ENCODE results near the gene ZNF281. TPM values are rescaled to one million over a fixed set of nuclear protein-coding genes. Genes with fewer than 3 reads are reported as not detected.
"Not testable (repeated sequence)": the region's sequence is repeated elsewhere in the genome, so short reads cannot be mapped to it uniquely, and the experiment has no call there.

ZNF281 gene
- total RNA-seq, 4 donors from 2014 or later = 12.1 to 13.4 (median 13.2) TPM

GRCh38 chr1:200364091-200364759, 45.6 kb downstream of the ZNF281 start:
- TF ChIP-seq POLR2AphosphoS5 (IDR thresholded peaks at IDR 0.05) (no peak), POLR2A (IDR thresholded peaks at IDR 0.05) (no peak), CTCF (IDR thresholded peaks at IDR 0.05) (no peak), EP300 (IDR thresholded peaks at IDR 0.05) (no peak)
- WGBS, 2 donors (ENCODE audit: low coverage in 1 of 2) = 69 to 71% methylated on average over 2 of the region's 2 CpGs
- no peak overlapping the region for H3K27ac ChIP-seq
- no peak for ATAC-seq
- peaks cover 0 to 8% (median 0%) of the 10 kb centered on the region in 3 donors for H3K4me1 ChIP-seq
- H3K36me3 ChIP-seq = no peaks in the 10 kb centered on the region
- no peaks in the 10 kb centered on the region for H3K9me3 ChIP-seq
- no peaks in the 10 kb centered on the region for H3K27me3 ChIP-seq
- no peak overlapping the region for H3K4me3 ChIP-seq

- Histone ChIP-seq H3K27ac (no peak overlapping the region), H3K36me3 (no peaks in the 10 kb centered on the region), H3K4me1 (peaks cover 0 to 8% (median 0%) of the 10 kb centered on the region in 3 donors), H3K9me3 (no peaks in the 10 kb centered on the region), H3K27me3 (no peaks in the 10 kb centered on the region), H3K4me3 (no peak overlapping the region)
- TF ChIP-seq POLR2A (IDR thresholded peaks at IDR 0.05) (no peak), POLR2AphosphoS5 (IDR thresholded peaks at IDR 0.05) (no peak), EP300 (IDR thresholded peaks at IDR 0.05) (no peak), CTCF (IDR thresholded peaks at IDR 0.05) (no peak)
- no peak for ATAC-seq
- 58 to 60% methylated on average over 3 to 4 of the region's 5 CpGs for WGBS, 2 donors (ENCODE audit: low coverage in 1 of 2)
These were observed 46.4 kb downstream of the ZNF281 start for GRCh38 chr1:200363264-200363933.

- TF ChIP-seq CTCF (IDR thresholded peaks at IDR 0.05) (no peak), POLR2AphosphoS5 (IDR thresholded peaks at IDR 0.05) (no peak), EP300 (IDR thresholded peaks at IDR 0.05) (no peak), POLR2A (IDR thresholded peaks at IDR 0.05) (no peak)
- ATAC-seq = no peak
- H3K4me1 ChIP-seq = peaks cover 0 to 8% (median 0%) of the 10 kb centered on the region in 3 donors
- H3K27ac ChIP-seq = no peak overlapping the region
- H3K4me3 ChIP-seq = no peak overlapping the region
- no peaks in the 10 kb centered on the region for H3K27me3 ChIP-seq
- no peaks in the 10 kb centered on the region for H3K36me3 ChIP-seq
- H3K9me3 ChIP-seq = no peaks in the 10 kb centered on the region
- 83% methylated on average over 2 of the region's 2 CpGs; no CpG with 5 or more reads in 1 of the 2 donors for WGBS, 2 donors (ENCODE audit: low coverage in 1 of 2)
These were observed 47.4 kb downstream of the ZNF281 start for GRCh38 chr1:200362421-200362820.

GRCh38 chr1:200359610-200360163, 50.1 kb downstream of the ZNF281 start:
- 55 to 58% methylated on average over 1 to 2 of the region's 3 CpGs for WGBS, 2 donors (ENCODE audit: low coverage in 1 of 2)
- no peaks in the 10 kb centered on the region for H3K36me3 ChIP-seq
- TF ChIP-seq POLR2A (IDR thresholded peaks at IDR 0.05) = no peak

GRCh38 chr1:200357925-200358324, 51.9 kb downstream of the ZNF281 start:
- WGBS, 2 donors (ENCODE audit: low coverage in 1 of 2) = 77 to 90% methylated on average over 2 to 5 of the region's 6 CpGs
- not testable (repeated sequence) for H3K27ac ChIP-seq, H3K36me3 ChIP-seq, H3K4me3 ChIP-seq, H3K9me3 ChIP-seq, H3K4me1 ChIP-seq, H3K27me3 ChIP-seq, ATAC-seq

More at GRCh38 chr1:200359610-200360163, 50.1 kb downstream of the ZNF281 start:
- no peaks in the 10 kb centered on the region for H3K9me3 ChIP-seq
- H3K4me3 ChIP-seq = no peak overlapping the region
- no peaks in the 10 kb centered on the region for H3K27me3 ChIP-seq
- no peak overlapping the region for H3K27ac ChIP-seq
- H3K4me1 ChIP-seq = peaks cover 0 to 8% (median 0%) of the 10 kb centered on the region in 3 donors
- no peak for ATAC-seq

All from gastroesophageal sphincter (tissue), 4 donors.